GM19193 (cell line): ENCODE data around the gene ZNF273.

Experiments
- POLR2A ChIP-seq: IDR thresholded peaks from 4 replicates; pipeline ENCODE4 v1.6.1; 2011; ENCODE audit not compliant: insufficient read depth, insufficient read length; ENCODE audit errors: extremely low read depth

ZNF273 gene

DNA sequence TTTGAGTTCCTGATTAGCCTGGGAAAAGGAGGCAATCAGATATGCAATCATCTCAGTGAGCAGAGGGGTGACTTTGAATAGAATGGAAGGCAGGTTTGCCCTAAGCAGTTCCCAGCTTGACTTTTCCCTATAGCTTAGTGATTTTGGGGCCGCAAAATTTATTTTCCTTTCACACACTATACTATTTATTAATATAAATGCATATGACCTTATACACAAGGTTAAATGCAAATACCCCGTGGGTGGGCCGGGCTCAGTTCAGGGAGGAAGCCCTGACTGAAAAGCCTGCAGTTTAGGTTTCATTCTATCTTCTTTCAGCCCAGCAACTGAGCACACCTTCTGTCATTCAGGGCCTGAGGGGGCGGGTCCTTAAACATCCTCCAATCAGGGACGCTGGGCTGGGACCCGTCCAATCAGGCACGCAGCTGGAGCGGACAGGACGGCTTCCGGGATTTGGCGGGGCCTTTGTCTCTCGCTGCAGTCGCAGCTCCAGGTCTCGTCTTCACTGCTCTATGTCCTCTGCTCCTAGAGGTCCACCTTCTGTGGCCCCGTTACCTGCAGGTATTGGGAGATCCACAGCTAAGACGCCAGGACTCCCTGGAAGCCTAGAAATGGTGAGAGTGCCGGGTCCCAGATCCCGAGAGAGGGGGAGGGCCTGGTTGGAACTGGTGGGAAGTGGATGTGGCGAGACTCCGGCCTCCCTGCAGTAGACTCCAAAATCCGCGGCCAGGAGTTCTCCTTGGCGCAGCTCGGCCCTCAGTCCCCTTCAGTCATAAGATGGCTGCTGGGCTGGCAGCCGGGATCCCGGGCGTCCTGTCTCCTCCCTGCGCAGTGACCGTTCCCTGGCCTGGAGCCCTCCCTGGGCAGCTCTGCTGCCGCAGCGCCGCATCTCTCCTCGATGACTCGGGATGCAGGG is at the start of gene ZNF273:
TSS of gene ZNF273 (plus strand) at position 468 of the 916 bp plus-strand sequence. CDS start at position 513, 45 bp downstream.
- peak; percentile 73 for TF ChIP-seq POLR2A

DNA sequence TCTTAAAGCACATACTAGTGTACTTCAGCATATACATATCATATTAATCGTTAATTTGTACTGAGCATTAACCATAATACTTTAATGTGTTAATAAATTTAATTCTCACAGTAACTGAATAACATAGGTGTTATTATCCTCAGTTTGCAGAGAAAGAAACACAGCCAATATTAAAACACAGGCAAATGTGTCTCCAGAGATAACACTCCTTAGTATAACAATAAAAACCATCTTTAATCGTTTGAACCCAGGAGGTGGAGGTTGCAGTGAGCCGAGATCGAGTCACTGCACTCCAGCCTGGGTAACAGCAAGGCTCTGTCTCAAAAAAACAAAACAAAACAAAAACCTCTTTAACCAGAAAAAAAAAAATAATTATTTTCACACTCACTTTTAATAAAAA is 49.4 kb upstream of the ZNF273 start:
- TF ChIP-seq POLR2A = no peak

DNA sequence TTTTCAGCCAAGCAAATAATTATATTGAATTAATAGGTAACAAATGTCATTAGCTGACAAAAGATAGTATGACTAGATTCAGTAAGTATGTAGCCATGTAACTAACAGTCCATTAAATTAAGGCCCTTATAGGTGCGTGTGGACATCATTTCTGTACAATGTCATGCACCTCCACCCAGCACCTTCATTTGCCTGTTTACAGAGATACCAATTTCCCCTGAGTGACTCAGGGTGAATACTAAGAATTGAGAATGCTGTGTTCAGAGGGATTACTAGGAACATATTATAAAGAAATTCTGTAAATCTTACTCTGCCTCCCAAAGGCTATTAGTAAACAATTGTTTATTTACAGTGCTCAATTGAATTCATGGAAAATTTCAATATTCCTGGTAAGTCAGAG is 48.1 kb upstream of the ZNF273 start:
- TF ChIP-seq POLR2A = no peak

DNA sequence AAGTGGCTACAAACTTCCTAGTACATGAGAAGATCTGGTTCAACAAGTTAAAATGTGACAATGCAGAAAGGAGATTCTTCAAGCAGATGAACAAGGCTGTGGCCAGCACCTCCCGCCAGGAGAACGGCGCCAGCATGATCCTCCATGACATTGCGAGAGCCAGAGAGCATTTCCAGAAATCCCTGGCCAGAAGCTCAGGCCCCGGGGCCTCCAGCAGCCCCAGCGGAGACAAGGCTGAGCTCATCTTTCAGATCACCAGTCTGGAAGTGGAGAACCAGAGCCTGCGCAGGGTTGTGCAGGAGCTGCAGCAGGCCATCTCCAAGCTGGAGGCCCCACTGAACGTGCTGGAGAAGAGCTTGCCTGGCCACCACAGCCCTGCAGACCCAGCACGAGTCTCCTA is 40.1 kb upstream of the ZNF273 start:
- no peak for TF ChIP-seq POLR2A

DNA sequence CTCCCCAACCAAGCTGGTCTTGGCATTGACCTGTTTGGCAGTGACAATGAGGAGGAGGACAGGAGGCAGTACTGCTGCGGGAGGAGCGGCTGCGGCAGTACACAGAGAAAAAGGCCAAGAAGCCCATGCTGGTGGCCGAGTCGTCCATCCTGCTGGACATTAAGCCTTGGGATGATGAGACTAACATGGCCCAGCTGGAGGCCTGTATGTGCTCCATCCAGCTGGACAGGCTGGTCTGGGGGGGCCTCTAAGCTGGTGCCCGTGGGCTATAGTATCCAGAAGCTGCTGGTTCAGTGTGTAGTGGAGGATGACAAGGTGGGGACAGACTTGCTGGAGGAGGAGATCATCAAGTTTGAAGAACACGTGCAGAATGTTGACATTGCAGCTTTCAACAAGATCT is 39.1 kb upstream of the ZNF273 start:
- TF ChIP-seq POLR2A = no peak

DNA sequence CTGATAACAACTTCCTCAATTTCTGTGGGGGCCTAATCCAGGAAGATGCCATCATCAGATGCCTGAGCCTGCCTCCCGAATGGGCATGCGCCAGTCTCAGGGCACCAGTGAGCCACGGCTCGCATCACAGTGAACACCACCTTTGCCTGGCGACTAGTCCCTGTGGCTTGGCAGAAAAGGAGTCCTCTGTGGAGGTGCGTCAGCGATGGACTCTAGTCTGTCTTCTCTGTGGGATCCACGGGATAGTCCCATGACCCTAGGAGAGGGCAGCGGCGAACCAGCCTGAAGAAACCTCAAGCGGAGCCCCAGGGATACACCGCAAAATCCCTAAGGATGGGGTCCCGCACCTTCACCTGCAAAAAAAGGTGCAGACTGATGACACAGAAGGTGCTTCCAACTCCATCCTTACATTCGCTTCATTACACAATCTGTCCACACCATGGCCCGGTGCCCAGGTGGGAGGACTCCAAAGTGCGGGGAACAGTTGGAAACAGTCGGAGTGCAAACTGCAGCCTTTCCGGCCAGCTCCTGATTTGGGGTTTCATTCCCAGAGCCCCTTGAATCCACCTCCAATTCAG is 35.1 kb upstream of the ZNF273 start:
- no peak for TF ChIP-seq POLR2A

DNA sequence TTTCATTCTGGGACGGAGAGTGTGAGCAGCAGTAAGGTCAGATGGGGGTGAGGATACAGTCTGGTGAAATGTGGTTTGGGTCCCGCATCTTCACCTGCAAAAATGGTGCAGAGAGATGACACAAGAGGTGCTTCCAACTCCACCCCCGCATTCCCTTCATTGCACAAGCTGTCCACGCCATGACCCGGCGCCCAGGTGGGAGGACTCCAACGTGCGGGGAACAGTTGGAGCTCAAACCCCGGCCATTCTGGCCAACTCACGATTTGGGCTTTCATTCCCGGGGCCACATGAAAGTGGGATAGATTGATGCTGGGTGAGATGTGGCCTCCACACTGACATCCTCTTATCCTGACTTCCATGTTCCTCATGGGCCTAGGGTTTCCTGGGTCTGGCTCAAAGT is 34.6 kb upstream of the ZNF273 start:
- no peak for TF ChIP-seq POLR2A

DNA sequence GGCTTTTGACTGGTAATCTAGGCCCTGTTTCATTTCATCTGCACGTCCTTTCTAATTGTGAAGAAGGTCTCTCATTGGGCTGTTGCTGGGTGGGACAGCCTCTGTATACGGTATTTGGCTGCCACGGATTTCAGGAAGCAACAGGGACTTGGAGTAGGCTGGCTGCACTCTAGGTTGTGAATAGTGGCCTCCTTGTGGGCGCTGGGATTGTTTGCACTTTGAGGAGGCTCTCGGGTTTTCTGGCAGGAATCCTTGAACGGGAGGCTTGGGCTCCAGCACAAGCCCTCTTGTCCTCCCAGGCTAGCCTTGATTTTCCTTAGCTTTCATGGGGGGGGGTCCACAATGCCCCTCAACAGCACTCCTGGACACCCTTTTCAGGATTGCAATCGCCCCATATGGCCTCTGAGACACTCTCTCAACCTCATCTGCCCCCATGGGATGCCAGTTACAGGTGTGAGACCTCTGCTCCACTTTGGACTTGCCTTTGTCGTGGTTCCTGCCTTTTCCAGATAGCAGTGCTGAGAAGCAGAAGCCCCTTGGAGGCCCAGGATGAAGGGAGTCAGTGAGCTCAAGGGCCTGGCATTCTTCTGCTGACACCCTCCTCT is 33.9 kb upstream of the ZNF273 start:
- no peak for TF ChIP-seq POLR2A

DNA sequence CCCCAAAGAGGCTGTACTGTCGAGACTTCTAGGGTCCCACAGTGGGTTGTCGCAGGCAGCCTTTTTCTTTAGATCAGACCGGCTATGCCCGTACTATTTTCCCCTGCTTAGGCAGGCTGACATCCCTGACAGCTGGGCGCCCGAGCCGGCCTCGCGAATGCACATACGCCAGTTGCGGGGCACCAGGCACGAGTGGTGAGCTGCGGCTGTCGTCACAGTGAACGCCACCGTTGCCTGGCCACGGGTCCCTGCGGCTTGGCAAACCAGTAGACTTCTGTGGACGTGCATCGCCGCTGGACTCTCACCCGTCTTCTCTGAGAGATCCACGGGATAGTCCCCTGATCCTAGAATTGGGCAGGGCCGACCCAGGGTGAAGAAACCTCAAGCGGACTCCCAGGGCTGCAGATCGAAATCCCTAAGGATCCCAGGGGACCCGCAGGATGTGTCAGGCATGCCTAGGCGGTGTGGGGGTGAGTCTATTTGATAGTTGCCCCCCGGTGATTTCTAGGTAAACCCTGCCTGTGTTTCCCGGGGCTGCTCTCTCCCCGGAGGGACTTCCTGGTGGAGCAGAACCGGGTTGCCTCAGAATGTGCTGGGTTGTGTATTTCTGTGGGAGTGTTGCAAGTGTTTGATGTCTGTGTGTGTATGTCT is 33.0 kb upstream of the ZNF273 start:
- no peak for TF ChIP-seq POLR2A

DNA sequence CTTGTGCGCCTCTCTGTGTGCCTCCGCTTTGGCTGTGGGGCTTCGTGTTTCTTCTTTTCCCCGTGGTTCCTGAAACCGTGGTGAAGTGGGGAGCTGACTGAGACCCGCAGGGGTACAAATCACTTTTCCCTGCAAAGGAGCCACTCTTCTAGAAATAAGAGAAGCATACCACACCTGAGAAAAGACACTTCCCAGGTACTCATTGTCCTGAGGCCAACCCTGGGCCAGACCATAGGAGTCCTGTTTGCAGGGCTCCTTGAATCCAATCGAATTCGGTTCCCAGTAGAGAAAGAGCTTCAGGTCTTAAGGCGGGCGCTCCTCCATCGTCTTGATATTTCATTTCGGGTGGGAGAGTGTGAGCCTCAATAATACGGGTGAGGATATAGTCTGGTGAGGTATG is 32.4 kb upstream of the ZNF273 start:
- no peak for TF ChIP-seq POLR2A

DNA sequence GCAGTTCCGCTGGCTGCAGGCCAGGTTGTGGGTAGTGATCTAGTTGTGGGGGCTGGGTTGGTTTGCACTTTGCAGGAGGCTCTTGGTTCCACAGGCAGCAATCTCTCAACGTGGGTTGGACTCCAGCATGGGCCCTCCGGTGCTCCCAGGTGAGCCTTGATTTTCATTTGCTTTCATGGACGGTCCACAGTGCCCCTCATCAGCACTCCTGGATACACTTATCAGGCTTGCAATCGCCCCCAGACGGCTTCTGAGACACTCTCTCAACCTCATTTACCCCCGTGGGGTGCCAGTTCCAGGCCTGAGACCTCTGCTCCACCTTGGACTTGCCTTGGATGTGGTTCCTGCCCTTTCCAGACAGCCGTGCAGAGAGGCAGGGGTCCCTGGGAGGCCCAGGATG is 31.3 kb upstream of the ZNF273 start:
- TF ChIP-seq POLR2A = no peak

DNA sequence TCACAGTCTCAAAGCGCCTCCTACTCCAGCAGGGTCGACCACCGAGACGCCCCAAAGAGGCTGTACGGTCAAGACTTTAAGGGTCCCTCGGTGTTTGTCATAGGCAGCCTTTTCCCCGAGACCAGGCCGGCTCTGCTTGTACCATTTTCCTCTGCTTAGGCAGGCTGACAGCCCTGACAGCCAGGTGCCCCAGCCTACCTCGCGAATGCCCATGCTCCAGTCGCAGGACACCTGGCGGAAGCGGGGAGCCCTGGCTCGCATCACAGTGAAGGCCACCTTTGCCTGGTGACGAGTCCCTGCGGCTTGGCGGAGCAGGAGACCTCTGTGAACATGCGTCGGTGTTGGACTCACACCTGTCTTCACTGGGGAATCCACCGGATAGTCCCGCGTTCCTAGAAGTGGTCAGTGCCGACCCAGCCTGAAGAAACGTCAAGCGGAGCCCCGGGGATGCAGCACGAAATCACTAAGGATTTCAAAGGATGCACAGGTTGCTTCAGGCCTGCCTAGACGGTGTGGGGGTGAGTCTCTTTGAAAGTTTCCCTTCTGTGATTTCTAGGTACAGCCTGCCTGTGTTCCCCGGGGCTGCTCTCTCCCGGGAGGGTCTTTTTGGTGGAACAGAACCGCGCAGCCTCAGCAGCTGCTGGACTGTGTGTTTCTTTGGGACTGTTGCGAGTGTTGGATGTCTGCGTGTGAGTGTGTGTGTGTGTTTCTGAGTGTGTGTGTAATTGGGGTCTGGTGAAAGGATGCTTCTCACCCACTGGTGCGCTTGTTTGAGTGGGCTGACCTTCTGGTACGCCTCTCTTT is 30.5 kb upstream of the ZNF273 start:
- no peak for TF ChIP-seq POLR2A

DNA sequence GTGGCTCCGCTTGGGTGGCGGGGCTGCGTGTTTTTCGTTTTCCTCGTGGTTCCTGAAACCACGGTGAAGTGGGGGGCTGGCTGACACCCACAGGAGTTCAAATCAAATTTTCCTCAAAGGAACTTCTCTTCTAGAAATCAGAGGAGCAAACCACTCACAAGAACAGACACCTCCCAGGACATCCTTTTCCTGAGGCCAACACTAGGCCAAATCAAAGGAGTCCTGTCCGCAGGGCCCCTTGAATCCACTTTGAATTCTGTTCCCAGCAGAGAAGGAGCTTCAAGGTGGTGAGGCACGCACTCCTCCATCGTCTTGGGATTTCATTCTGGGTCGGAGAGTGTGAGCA is 29.9 kb upstream of the ZNF273 start:
- no peak for TF ChIP-seq POLR2A

DNA sequence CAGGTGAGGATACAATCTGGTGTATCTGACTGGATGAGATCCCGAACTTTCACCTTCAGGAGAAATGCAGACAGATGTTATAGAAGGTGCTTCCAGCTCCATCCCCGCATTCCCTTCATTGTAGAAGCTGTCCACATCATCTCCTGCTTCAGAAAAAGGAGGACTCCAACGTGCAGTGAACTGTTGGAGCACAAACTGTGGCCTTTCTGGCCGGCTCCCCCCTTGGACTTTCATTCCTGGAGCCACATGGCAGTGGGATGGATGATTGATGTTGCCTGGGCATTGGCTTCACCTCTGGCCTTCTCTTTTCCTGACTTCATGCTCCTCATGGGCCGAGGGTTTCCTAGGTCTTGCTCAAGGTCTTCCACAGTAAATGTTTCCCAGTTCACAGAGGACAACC is 29.6 kb upstream of the ZNF273 start:
- no peak for TF ChIP-seq POLR2A

DNA sequence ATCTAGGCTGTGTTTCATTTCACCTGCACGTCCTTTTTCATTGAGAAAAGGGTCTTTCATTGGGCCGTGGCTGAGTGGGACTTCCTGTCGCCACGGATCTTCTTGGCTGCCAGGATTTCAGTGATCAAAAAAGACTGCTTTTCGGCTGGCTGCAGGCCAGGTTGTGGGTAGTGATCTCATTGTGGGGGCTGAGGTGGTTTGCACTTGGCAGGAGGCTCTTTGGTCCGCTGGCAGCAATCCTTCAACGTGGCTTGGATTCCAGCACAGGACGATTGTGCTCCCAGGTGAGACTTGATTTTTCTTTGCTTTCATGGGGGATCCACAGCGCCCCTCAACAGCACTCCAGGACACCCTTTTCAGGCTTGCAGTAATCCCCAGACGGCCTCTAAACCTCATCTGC is 29.0 kb upstream of the ZNF273 start:
- TF ChIP-seq POLR2A = no peak
